Measurements from ENCODE around the gene TAPBPL.
A peak's percentile ranks its signal among the peaks of the same experiment; 100 is the strongest.
"Not testable (repeated sequence)": the region's sequence is repeated elsewhere in the genome, so short reads cannot be mapped to it uniquely, and the experiment has no call there.

Gene TAPBPL

GRCh38 chr12:6463858-6464257, 12.0 kb downstream of the TAPBPL start:
- no peak for DNase-seq

- DNase-seq, result no peak
Observed at GRCh38 chr12:6464531-6464930, 12.7 kb downstream of the TAPBPL start.

- peak; percentile 74 for DNase-seq
Observed at GRCh38 chr12:6465467-6466183, 13.8 kb downstream of the TAPBPL start.

GRCh38 chr12:6466184-6466573, 14.3 kb downstream of the TAPBPL start:
- DNase-seq, result no peak

- not testable (repeated sequence) for DNase-seq
Observed at GRCh38 chr12:6466751-6467150, 14.9 kb downstream of the TAPBPL start.

- DNase-seq, result not testable (repeated sequence)
Observed at GRCh38 chr12:6467571-6468282, 15.9 kb downstream of the TAPBPL start.

GRCh38 chr12:6468283-6468575, 16.4 kb downstream of the TAPBPL start:
- no peak for DNase-seq

- DNase-seq, result no peak
Observed at GRCh38 chr12:6469092-6469491, 17.2 kb downstream of the TAPBPL start.

GRCh38 chr12:6469609-6470374, 17.9 kb downstream of the TAPBPL start:
- DNase-seq, result no peak

GRCh38 chr12:6470375-6471163, 18.7 kb downstream of the TAPBPL start, which contains the start of gene VAMP1:
TSS of gene VAMP1 (minus strand) at chr12:6470677. CDS start at chr12:6470531, 146 bp downstream.
- peak; percentile 96 for DNase-seq

GRCh38 chr12:6471989-6472360, 20.1 kb downstream of the TAPBPL start:
- no peak for DNase-seq

- no peak for DNase-seq
Observed at GRCh38 chr12:6472491-6472890, 20.6 kb downstream of the TAPBPL start.

GRCh38 chr12:6475233-6475975, 23.6 kb downstream of the TAPBPL start:
- not testable (repeated sequence) for DNase-seq

- DNase-seq, result no peak
Observed at GRCh38 chr12:6476489-6476888, 24.6 kb downstream of the TAPBPL start.

- DNase-seq, result not testable (repeated sequence)
Observed at GRCh38 chr12:6477601-6478377, 25.9 kb downstream of the TAPBPL start.

- DNase-seq, result no peak
Observed at GRCh38 chr12:6478416-6478815, 26.6 kb downstream of the TAPBPL start.

GRCh38 chr12:6488240-6488639, 36.4 kb downstream of the TAPBPL start:
- no peak for DNase-seq

- DNase-seq, result no peak
Observed at GRCh38 chr12:6489449-6489848, 37.6 kb downstream of the TAPBPL start.

GRCh38 chr12:6490673-6491072, 38.8 kb downstream of the TAPBPL start:
- not testable (repeated sequence) for DNase-seq

GRCh38 chr12:6492838-6493496, 41.1 kb downstream of the TAPBPL start, which contains the start of gene MRPL51:
TSS of gene MRPL51 (minus strand) at chr12:6493262. CDS start at chr12:6493136, 126 bp downstream.
- DNase-seq, result peak; percentile 96

Measured in CD4-positive, alpha-beta T cell treated with Interleukin-10 for 1 hour (primary cell).